Activated CD4-positive, alpha-beta T cell treated with anti-CD3 and anti-CD28 coated beads for 4 hours (primary cell): Measurements from ENCODE around the gene PPP4R3B.
"Not testable (repeated sequence)": the region's sequence is repeated elsewhere in the genome, so short reads cannot be mapped to it uniquely, and the experiment has no call there.

Experiments
- DNase-seq, 2 donors: peaks; one replicate each; pipeline ENCODE4 v3.0.0-alpha.2; 2020

PPP4R3B gene

DNA sequence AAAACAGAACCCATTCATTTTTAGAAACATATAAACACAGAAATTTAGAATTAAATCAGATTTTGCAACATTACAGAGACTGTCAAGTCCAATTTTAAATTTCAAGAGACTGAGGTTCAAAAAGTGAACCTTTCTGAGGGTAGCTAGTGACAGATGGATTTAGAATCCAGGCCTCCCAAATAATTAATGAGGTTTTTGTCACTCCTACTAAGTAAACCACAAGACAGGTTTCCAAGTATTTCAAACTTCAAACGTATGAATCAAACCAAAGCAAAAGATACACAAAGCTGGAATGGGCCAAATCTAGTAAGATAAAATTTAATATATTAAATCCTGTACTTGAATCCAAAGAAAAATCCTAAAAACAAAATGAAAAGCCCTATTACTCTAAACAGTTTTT is 25.3 kb downstream of the PPP4R3B start:
- DNase-seq: no peak

DNA sequence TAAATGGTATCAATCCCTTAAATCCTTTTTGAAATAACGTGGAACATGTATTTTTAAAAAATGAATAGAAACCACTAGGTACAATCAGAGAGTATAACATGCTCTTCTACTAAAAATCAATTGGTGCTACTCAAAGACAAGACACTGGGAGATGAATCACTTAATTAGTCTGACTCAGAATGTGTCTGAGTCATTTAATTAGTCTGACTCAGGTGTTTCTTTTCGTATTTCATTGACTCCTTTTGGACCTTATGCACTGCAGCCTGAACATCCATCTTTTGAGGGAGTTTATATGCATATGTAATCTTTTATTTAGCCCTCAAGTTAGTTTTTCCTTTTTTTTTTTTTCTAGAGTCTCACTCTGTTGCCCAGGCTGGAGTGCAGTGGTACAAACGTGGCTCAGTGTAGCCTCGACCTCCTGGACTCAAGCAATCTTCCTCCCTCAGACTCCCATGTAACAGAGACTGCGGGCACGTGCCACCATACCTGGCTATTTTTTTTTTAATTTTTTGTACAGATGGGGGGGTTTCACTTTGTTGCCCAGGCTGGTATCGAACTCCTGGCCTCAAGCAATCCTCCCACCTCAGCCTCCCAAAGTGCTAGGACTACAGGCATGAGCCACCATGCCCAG is 26.5 kb downstream of the PPP4R3B start:
- DNase-seq: no peak

DNA sequence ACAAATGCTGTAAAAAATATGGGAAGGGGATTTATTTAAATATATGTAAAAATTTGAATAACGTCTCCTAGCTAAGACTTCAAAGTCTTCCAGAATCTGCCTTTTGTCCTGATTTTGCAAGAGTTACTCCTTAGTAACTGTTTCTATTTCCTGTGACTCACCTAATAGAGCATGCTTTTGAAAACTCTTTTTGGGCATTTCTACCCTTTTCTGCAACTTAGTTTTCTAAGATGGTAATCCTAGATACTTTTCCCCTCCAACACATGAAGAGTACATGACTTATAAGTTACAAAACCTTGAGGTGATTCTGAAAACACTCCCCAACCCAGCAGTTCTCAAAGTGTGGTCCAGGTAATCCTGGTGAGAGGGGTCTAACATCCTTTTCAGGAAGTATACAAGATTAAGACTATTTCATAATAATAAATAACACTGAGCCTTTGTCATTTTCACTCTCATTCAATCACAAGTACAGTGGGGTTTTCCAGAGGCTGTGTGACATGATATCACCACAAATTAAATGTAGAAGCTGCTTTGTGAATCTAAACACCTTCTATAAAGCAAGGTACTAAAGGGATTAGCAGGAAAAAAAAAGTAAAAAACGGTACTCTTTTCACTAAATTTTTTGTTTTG is 31.9 kb downstream of the PPP4R3B start:
- DNase-seq: no peak

DNA sequence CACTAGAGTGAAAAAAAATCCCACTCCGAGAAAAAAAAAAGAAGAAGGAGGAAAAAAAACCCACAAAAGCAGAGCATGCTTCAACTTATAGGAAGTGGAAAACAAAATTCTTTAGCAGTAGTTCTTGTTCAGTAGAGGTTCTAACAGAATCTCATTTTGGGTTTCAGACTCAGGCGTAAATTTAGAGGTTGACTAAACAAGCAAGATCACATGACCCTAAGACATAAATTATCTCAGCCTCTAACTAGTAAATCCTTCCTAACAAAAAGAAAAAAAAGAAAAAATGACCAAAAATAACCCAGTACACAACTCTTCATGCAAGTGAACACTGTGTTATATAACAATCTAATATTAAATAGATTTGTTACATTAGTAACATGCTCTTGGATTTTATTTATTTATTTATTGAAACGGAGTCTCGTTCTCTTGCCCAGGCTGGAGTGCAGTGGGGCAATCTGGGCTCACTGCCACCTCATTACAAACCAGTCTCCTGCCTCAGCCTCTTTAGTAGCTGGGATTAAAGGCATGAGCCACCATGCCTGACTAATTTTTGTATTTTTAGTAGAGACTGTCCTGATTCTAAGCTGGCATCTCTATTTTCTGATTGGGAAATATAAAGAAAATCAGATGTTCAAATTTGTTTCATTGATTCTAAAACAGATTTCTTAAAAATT is 35.4 kb downstream of the PPP4R3B start:
- DNase-seq: no peak

DNA sequence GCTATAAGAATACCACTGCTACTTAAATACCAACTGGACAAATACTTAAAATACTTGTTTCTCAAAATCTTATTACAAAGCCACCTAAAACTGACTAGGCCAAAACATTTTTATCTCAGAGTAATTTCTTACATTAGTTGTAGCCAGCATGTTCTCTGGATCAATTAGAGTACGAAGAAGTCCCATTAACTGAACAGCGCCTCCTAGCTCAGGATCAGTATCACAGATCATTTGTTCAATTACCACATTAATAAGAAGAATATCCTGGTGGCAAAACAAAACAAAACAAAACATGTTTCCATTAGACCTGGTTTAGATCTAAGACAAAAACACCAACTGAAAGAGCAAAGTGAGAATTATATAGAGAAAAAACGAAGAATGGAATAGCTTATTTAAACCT is 36.0 kb downstream of the PPP4R3B start:
- no peak for DNase-seq

DNA sequence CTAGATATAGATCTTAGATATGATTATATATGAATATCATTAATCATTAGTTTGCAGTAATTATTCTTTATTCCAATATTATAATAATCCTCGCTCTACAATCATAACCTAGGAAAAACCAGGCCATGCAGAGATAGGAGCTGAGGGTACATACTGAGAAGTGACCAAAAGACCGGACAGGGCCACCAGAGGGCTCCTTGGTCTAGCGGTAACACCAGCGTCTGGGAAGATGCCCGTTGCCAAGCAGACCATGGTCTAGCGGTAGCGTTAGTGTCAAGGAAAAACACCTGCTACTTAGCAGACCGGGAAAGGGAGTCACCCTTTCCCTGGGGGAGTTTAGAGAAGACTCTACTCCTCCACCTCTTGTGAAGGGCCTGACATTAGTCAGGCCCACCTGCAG is 48.4 kb downstream of the PPP4R3B start:
- DNase-seq: not testable (repeated sequence)

DNA sequence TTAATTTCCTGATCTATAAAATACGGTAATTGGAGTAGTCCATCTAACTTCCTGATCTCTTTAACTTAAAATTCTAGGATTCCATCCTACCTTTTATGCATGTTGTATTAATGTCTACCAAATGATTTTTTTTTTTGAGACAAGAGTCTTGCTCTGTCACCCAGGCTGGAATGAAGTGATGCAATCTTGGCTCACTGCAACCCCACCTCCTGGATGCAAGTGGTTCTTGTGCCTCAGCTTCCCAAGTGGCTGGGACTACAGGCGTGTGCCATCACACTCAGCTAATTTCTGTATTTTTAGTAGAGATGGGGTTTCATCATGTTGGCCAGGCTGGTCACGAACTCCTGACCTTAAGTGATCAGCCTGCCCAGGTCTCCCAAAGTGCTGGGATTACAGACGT is 50.1 kb downstream of the PPP4R3B start:
- no peak for DNase-seq

DNA sequence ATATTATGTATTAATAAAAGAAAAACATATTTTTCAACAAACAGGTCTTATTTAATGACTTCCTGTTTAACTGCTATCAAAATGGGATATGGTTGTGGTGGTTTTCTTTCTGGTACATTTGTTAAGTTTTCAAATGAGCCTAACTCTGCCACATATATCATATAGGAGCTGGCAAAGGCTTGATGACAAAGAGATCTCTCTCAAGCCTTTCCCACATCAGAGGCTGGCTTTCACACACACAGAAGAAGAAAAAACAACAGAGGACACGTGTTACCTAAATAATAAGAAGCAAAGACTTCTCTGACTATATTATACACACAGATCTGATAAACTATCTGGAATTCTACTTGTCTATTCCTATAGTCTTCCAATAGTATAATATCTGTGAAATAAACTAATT is 51.8 kb downstream of the PPP4R3B start:
- no peak for DNase-seq

DNA sequence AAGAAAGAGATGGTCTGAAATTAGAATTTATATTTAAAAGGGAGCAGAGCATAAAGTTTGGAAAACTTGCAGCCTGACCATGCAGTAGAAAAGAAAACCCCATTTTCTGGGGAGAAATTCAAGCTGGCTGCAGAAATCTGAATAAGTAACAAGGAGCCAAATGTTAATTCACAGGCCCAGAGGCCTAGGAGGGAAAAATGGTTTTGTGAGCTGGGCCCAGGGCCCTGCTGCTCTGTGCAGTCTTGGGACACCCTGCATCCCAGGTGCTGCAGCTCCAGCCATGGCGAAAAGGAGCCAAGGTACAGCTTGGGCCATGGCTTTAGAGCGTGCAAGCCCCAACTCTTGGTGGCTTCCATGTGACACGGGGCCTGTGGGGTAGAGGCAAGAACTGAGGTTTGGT is 56.6 kb downstream of the PPP4R3B start:
- DNase-seq: no peak

DNA sequence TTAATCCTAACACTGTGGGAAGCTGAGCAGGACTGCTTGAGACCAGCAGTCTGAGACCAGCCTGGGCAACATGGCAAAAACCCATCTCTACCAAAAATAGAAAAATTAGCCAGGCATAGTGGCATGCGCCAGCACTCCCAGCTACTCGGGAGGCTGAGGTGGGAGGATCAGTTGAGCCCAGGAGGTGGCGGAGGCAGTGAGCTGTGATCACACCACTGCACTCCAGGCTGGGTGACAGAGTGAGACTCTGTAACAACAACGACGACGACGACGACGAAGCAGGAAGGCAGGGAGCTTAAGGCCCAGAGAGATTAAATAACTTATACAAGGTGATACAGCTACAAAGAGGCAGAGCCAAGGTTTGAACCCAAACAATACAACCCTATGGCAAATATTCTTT is 60.6 kb downstream of the PPP4R3B start:
- no peak for DNase-seq

DNA sequence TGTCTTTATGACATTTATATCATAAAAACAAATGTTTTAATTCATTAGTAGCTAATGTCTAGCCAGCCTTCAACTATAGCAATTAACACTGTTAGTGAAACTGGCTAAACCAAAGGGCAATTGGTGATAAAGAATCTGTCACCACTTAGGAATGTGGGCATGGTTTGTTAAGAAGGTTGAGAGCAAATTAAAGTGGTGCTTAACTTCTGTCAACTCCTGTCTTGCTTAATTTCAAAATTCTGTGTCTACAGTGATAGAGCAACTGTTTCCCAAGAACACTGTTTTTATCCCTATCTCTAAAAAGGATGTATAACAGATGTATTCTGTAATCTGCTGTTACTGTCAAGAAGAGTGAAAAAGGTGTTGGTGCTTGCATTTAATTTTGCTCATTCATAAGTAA is 61.4 kb downstream of the PPP4R3B start:
- DNase-seq: no peak

DNA sequence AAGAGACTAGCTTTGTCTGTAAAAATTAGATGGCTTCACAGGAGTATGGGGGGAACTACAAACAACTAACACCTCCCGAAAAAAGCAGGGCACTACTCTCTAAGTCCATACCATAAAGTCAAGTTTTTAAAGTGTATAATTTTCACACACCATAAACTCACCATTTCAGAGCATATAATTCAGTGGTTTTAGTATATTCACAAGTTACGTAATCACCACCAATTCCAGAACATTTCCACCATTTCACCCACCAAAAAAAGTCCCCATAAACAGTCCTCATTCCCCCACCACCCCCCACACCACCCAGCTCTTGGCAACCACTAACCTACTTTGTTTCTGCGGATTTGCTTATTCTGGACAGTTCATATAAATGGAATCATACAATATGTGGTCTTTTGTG is 64.1 kb downstream of the PPP4R3B start:
- DNase-seq: no peak

DNA sequence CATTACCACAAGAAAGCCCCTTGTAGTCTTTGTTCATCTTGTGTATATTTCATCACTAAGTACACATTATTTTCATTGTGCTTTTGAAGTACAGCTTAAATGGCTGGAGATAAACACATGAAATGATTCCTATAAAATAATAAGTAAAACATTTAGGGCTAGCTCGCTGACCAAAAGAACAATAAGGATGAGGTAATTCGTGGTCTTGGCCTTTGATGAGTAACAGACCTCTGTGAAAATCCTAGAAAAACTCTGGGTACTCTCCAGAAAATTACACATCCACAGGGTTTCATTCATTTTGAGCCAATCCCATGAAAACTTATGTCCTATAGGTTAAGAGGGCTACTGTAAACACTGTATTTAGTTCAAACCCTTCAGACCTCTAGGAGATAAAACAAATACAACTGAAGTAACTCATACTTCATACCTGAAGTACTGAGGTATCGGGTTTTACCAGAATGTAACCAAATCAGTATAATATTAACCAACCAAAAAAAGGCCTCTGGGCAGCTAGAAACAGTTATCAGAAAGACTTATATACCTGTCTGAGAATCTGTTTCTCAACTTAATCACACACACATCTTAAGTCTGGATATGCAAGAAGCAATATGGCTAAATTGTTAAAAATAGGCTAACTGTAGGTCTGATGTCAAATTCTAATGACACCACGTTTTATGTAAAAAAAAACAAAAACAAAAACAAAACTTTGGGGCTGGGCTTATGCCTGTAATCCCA is 66.9 kb downstream of the PPP4R3B start:
- no peak for DNase-seq

DNA sequence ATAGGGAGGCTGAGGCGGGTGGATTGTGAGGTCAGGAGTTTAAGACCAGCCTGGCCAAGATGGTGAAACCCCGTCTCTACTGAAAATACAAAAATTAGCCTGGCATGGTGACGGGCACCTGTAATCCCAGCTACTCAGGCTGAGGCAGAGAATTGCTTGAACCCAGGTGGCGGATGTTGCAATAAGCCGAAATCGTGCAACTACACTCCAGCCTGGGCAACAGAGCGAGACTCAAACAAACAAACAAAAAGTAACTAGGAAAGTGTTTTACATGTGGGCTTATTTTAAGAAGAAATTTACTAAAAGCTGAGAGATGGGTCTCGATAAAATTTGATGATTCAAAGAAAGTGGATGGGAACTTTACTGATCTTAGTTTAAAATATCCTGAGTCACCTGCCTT is 69.7 kb downstream of the PPP4R3B start:
- not testable (repeated sequence) for DNase-seq

DNA sequence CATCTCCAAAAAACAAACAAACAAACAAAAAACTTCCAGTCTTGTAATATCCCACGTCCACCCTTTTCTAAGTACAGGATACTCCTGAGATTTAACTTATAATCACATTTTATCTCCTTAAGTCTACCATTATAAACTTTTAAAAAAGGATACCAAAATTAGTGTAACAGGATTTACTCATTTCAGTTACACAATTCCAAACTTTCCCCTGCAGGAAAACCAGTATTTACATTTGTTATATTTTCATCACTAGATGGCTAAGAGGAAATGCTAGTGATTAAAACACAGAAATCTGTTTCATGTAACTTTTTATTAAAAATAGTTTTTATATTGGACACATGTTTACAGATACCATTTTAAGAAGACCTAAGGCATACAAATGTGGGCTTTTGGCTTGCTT is 70.4 kb downstream of the PPP4R3B start:
- DNase-seq: no peak

DNA sequence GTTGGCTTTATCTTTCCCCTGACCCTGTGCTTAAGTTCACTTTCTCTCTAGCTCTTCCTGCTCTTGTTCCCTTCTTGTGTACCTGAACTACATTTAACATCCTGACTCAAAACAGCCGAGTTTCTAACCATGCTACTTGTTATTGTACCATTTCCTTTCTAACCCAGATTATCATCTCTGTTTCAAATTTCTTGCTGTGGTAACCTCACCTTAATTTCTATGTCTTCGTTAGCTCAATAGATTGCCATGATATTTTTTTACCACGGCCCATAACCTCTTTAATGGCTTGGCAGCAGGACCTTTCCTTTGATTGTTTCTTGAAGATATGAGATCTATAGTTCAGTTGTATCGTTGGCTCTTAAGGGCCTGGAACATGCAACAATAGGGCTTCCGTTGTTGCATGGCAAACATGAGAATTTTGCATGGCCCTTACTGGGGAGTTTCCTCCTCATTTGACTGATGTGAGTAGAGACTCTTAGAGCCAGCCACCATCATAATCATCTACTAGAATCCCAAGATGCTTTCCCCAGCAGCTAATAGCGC is 86.8 kb downstream of the PPP4R3B start:
- no peak for DNase-seq

DNA sequence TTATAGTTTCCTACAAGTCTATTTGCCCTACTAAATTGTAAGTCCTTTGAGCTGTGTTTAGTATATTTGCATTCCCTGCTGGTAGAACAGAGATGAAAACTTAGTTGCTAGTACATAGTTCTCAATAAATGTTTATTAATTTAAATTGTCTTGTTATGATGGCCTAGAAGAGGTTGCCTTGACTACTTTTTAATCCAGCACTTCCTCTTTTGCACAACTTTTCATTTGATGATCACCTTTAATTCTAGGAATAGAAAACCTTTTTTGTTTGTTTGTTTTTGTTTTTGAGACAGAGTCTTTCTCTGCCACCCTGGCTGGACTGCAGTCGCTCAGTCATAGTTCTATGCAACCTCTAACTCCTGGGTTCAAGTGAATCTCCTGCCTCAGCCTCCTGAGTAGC is 91.2 kb downstream of the PPP4R3B start:
- no peak for DNase-seq

DNA sequence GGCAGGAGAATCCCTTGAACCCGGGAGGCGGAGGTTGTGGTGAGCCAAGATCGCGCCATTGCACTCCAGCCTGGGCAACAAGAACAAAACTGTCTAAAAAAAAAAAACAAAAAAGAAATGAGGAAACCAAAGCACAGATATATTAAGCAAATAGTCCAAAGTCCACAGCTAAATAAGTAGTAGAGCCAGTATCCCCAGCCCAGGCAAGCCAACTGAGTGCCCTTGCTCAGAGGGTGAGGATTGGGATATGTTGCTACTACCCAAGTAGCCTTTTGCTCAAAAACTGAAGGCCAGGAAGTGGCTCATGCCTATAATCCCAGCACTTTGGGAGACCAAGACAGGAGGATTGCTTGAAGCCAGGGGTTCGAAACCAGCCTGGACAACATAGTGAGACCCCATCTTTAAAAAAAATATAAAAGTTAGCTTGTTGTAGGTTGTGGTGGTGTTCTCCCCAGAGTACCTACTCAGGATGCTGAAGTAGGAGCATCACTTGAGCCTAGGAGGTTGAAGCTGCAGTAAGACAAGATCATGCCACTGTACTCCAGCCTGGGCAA is 92.5 kb downstream of the PPP4R3B start:
- no peak for DNase-seq

DNA sequence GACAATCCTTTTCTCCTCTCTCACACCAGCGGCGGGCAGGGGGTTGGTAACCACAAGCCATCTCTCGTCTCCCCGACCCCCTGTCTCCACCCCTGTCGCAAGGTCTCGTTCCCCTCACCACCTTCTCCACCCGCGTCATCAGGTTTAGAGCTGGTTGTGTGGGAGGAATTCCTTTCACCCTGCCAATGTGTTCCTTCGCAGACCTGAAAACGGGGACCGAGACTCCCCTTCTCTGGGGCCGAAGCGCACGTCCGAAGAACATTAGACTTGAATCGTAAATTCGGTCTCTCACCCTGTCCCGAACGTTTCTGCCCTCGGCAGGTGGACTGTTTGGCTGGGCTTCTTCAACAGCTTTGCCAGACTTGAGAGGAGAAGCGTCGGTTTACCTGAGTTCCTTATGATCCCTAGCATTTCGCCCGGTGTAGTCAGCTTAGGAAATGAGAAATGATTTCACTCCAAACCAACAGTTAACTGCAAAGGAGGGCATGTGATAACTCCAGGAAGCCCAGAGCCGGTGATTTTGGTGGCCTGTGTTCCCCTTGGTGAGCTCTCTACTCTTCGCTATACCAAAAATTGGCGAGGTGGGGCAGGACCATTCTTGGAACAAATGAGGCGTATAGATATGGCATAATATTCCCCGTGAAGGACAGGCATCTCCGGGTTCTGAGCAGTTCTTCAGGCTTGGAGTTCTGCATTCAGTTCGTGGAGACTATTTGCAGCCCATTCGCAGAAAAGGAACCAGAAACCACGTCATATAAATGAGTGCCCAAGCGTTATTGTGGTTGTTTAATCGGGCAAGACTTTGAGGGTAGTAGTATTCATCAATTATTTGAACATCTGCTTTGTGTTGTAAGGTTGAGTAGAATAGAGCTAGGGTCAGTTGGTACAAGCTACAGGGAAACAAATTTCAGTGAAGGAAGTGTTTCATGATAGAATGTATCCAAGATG is 97.2 kb downstream of the PPP4R3B start:
- DNase-seq: peak; percentile 52 to 54

DNA sequence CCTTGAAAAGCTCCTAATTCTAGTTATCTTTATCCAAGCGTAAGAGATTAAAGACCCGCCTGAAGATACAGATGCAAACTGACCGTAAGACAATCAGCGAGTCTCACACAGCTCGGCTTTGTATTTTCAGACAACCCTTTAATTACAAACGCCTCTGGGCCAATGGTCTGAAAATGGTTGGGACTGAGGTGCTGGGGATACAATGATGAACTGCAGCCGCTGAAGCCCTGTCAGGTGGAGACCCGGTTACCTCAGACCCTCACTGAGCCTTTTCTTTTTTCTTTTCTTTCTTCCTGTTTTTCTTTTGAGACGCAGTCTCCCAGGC is 98.6 kb downstream of the PPP4R3B start:
- peak in 1 of 2 donors; percentile 5 for DNase-seq

DNA sequence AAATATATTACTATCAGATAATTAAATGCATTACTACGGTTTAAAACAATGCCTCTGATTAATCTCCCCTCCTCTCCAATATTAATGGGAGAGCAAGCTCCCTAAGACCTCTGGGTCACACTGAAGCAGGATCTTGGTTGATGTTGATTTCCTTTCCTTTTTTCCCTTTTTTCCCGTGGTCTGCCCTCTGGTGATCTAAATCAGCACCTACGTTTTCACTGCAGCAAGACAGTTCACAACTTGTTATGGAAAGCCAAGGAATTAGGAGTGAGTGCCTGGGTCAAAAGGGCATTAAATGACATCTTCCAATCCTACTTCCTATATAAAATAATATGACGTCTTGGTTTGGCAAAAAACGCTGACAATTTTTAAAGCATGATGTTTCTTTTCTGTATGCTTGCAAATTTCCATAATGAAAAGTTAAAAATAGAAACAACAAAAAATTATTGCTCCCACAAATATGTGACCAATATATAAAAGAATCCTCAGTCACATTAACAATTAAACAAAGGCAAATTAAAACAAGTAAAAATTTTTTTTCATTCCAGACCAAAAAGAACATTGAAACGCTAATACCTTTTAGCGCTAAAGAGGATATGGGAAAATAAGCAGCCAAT is 105.8 kb downstream of the PPP4R3B start:
- no peak for DNase-seq
